Fibroblast of upper back skin (primary cell): ENCODE results near the gene GJD3.
"Not testable (repeated sequence)": the region's sequence is repeated elsewhere in the genome, so short reads cannot be mapped to it uniquely, and the experiment has no call there.

Experiments used
- DNase-seq: peaks from one replicate; pipeline ENCODE4 v3.0.0-alpha.2; 2013

Gene GJD3, protein sequence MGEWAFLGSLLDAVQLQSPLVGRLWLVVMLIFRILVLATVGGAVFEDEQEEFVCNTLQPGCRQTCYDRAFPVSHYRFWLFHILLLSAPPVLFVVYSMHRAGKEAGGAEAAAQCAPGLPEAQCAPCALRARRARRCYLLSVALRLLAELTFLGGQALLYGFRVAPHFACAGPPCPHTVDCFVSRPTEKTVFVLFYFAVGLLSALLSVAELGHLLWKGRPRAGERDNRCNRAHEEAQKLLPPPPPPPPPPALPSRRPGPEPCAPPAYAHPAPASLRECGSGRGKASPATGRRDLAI

DNA sequence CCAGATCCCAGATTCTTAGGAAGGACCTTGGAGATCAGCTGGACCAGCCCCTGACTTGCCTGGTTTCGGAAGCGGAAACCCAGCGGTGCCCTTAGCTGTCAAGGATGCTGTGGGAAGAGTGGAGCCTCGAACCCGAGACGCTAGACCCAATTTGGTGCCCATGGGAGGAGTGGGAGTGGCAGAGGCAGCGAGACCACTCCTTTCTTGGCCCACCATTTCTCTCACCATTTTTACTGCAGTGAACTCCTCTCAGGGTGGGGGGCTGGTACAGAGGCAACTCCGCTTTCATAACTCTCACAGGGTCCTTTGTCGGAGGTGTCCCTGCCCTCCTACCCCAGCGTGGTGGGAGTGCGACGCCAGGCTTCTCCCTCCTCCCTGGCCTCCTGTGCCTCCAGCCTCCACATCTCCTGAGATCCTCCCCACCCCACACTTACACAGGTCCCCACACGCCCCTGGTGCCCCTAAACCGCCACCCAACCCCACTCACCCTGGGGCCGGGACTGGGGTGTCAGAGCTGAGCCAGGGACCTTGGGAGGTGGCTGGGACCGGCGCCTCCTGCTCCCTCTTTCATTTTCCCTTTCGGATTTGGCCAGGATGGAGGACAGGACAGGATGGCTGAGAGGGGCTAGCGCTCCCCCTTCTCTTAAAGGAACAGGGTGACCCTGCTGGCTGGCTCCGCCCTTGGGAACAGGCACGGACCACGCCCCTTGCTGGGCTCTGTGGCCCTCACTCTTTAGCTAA, at the start of gene GJD3:
GJD3 (minus strand) TSS at position 617 of the 741 bp plus-strand sequence. CDS start 922 bp downstream, outside the sequence.
- no peak for DNase-seq

- DNase-seq, result not testable (repeated sequence)
Observed at GRCh38 chr17:40414312-40414711, 49.8 kb upstream of the GJD3 start.

DNA sequence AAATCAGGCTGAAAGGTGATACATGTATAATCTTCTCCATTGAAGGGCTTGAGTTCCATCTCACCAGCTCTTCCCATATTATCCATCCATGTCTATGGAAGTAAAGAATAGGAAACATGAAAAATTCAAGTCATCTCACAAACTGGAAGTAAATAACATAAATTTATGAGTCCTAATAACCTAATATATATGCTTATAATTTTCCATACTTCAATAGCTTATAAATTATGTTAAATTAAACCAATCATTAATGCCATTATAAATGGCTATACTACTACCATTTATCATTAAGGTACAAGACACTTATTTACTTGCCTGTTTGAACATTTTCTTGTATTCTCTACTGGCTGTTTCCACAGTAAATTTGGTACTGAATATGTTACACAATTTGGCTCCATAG, 48.3 kb upstream of the GJD3 start:
- no peak for DNase-seq

GRCh38 chr17:40411821-40412220, 47.3 kb upstream of the GJD3 start:
- no peak for DNase-seq

- no peak for DNase-seq
Observed at GRCh38 chr17:40410082-40410481, 45.5 kb upstream of the GJD3 start.

DNA sequence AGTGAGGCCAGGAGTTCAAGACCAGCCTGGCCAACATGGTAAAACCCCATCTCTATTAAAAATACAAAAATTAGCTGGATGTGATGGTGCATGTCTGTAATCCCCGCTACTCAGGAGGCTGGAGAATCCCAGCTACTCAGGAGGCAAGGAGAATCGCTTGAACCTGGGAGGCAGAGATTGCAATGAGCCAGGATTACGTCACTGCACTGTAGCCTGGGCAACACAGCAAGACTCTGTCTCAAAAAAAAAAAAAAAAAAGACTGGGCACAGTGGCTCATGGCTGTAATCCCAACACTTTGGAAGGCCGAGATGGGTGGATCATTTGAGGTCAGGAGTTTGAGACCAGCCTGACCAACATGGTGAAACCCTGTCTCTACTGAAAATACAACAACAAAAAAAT, 45.0 kb upstream of the GJD3 start:
- not testable (repeated sequence) for DNase-seq

DNA sequence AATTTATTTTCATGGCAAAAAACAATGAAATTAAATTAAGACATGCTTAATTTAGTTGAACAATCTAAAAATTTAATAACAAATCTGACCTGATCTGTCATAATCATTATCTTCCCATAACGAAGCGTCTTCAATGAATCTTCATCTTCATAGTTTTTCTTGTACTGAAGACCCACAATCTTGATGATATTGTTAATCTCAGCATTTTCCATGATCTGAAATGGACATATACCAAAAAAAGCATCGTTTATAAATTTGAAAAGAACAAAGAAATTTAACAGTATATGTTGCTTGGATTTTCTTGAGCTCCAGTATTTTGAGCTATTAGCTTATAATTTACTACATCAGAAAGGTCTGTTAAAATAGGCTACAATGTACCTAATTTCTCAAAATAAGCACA, 42.9 kb upstream of the GJD3 start:
- no peak for DNase-seq

DNA sequence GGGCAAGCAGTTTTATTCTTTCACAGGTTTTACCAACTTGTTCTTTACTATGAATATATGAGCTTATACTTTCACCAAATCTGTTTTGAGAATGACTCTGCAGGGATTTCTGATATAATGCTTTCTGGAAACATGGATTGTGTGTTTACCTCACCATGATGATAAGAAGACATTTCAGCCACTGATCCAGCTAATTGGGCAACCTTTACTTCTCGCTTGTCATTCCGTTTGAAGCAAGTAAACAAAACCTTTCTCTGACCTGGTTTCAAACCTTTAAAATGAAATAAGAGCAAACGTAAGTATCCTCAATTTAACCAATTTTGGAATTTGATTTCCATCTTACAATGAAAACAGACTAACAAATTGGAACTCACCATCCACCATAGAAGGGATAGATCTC, 39.5 kb upstream of the GJD3 start:
- no peak for DNase-seq

DNA sequence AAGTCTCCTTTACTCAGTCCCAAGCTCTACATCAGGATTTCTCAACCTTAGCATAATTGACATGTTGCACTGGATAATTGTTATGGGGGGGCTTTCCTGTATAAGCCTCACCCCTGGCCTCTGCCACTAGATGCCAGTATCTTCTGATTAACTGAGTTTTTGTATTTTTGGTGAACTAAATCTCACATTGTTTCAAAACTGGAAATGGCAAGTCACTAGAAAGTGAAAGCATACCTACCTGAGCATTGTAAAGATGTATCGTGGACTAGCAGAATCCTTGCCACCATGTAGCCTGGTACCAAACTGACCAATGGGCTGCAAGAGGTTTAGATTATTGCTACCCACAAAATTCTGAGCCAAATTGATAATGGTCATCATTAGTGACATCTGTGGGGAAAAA, 38.1 kb upstream of the GJD3 start:
- DNase-seq, result no peak

GRCh38 chr17:40399185-40399584, 34.6 kb upstream of the GJD3 start:
- peak; percentile 72 for DNase-seq

GRCh38 chr17:40386555-40386954, 22.0 kb upstream of the GJD3 start:
- not testable (repeated sequence) for DNase-seq

- no peak for DNase-seq
Observed at GRCh38 chr17:40382251-40382650, 17.7 kb upstream of the GJD3 start.

DNA sequence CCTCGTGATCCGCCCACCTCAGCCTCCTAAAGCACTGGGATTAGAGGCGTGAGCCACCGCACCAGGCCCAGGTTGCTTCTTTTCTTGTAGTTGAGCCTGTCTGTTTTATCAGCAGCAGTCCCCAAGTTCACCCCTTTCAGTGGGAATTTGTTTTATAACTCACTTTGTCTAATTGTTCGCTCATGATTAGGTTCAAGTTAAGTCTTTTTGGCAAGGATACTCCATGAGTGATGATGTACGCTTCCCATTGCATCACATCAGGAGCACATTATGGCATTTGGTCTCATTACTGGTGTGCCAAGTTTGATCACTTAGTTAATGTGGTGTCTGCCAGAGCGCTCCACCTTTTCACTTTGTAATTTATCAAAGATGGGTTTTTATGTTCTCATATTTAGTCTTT, 14.4 kb upstream of the GJD3 start:
- DNase-seq, result no peak

DNA sequence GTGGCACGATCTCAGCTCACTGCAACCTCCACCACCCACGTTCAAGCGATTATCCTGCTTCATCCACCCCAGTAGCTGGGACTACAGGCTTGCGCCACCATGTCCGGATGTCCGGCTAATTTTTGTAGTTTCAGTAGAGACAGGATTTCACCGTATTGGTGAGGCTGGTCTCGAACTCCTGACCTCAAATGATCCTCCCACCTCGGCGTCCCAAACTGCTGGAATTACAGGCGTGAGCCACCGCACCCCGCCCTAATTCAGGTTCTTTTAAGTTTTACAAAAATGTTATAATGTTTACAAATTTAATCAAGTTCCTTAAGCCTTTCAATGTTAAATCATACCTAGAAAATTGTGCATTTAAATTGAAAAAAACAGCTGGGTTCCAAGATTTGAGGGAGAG, 13.3 kb upstream of the GJD3 start:
- no peak for DNase-seq

DNA sequence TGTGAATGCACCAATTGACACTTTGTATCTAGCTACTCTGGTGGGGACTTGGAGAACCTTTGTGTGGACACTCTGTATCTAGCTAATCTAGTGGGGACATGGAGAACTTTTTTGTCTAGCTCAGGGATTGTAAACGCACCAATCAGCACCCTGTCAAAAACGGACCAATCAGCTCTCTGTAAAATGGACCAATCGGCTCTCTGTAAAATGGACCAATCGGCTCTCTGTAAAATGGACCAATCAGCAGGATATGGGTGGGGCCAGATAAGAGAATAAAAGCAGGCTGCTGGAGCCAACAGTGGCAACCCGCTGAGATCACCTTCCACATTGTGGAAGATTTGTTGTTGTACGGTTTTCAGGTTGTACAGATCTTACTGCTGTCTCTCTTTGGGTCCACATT, 12.0 kb upstream of the GJD3 start:
- not testable (repeated sequence) for DNase-seq

DNA sequence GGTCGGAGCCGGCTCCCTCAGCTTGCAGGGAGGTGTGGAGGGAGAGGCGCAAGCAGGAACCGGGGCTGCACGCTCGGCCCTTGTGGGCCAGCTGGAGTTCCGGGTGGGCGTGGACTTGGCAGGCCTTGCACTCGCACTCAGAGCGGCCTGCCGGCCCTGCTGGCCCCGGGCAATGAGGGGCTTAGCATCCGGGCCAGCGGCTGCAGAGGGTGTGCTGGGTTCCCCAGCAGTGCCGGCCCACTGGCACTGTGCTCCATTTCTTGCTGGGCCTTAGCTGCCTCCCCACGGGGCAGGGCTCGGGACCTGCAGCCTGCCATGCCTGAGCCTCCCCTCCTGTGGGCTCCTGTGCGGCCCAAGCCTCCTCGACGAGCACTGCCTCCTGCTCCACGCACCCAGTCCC, 11.2 kb upstream of the GJD3 start:
- DNase-seq, result not testable (repeated sequence)

DNA sequence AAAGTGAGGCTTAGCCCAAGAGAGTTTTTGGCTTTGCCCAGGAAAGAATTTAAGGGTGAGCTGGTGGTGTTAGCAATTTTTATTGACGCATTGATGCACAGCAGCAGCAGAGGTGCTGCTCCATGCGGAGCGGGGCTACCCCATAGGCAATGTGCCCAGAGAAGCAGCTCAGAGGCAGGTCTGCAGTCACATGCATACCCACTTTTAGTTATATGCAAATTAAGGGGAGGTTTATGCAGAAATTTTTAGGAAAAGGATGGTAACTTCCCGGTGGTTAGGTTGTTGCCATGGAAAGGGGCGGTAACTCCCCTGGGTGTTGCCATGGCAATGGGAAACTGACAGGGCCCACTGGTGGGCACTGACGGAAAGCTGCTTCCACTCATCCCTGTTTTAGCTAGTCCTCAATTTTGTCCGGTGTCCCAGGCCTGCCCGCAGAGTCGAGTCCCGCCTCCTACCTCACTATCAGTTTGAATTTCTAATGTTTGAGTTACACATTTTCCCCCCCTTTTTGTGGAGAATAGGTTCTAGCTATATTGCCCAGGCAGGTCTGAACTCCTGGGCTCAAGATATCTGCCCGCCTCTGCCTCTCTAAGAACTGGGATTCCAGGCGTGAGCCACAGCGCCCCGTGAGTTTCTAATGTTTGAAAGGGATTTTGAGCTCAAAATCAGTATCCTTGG, 10.4 kb upstream of the GJD3 start:
- no peak for DNase-seq

DNA sequence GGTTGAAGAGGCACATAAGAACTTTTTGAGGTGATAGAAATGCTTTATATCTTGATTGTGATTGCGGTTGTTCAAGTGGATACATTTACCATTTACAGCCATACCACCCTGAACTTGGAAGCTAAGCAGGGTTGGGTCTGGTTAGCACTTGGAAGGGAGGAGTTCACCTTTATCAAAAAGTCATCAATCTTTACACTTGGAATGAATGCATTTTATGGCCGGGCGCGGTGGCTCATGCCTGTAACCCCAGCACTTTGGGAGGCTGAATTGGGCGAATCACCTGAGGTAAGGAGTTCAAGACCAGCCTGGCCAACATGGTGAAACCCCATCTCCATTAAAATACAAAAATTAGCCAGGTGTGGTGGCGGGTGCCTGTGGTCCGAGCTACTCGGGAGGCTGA, 9.5 kb upstream of the GJD3 start:
- DNase-seq, result no peak

- peak; percentile 73 for DNase-seq
Observed at GRCh38 chr17:40373324-40373723, 8.8 kb upstream of the GJD3 start.

DNA sequence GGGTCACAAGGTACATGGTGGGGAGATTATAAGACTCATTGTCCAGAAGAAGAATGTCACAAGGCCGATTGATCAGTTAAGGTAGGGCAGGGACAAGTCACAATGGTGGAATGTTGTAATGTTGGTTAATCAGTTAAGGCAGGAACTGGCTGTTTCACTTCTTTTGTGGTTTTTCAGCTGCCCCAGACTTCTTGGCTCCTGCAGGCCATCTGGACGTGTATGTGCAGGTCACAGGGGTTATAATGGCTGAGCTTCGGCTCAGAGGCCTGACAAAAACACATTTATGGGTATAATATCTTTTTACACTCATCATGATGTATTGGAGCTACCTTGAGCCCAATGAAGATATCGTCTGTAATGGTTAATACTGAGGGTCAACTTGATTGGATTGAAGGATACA, 8.1 kb upstream of the GJD3 start:
- DNase-seq, result not testable (repeated sequence)

- DNase-seq, result no peak
Observed at GRCh38 chr17:40372031-40372430, 7.5 kb upstream of the GJD3 start.

- DNase-seq, result no peak
Observed at GRCh38 chr17:40371261-40371929, 6.9 kb upstream of the GJD3 start.

GRCh38 chr17:40369923-40370322, 5.4 kb upstream of the GJD3 start:
- DNase-seq, result no peak
